Subcutaneous abdominal adipose tissue (tissue), 5 donors: ENCODE measurements around the gene NTM.
"Not testable (repeated sequence)": the region's sequence is repeated elsewhere in the genome, so short reads cannot be mapped to it uniquely, and the experiment has no call there.

Experiments
- H3K27ac ChIP-seq: one replicate; pipeline ENCODE4 v1.7.0; 2013; ENCODE audit warnings: low read depth, mild to moderate bottlenecking, inconsistent platforms, low read length, moderate library complexity
- H3K27me3 ChIP-seq, 5 donors: one replicate each; pipeline ENCODE4 v1.7.0; 2013; ENCODE audit warnings: low read length in 5 of 5, inconsistent platforms in 1 of 5; ENCODE audit not compliant: control insufficient read depth in 5 of 5, insufficient read depth in 4 of 5
- H3K36me3 ChIP-seq, 5 donors: one replicate each; pipeline ENCODE4 v1.7.0; 2013; ENCODE audit warnings: low read length in 5 of 5; ENCODE audit not compliant: control insufficient read depth in 5 of 5, insufficient read depth in 5 of 5
- H3K4me1 ChIP-seq, 5 donors: one replicate each; pipeline ENCODE4 v1.7.0; 2013; ENCODE audit warnings: low read length in 5 of 5, mild to moderate bottlenecking in 3 of 5, moderate library complexity in 1 of 5; ENCODE audit not compliant: control insufficient read depth in 5 of 5, insufficient read depth in 5 of 5
- H3K4me3 ChIP-seq, 5 donors: one replicate each; pipeline ENCODE4 v1.7.0; 2013; ENCODE audit warnings: low read length in 5 of 5, low read depth in 1 of 5
- H3K9ac ChIP-seq, 5 donors: one replicate each; pipeline ENCODE4 v1.7.0; 2013; ENCODE audit warnings: low read length in 5 of 5, mild to moderate bottlenecking in 4 of 5, moderate library complexity in 3 of 5
- H3K9me3 ChIP-seq, 5 donors: one replicate each; pipeline ENCODE4 v1.7.0; 2013; ENCODE audit warnings: low read length in 5 of 5; ENCODE audit not compliant: control insufficient read depth in 5 of 5
- donor health status: healthy.
- donor health status: healthy.
- donor health status: healthy.
- donor health status: healthy.
- donor health status: healthy.

Gene NTM

DNA sequence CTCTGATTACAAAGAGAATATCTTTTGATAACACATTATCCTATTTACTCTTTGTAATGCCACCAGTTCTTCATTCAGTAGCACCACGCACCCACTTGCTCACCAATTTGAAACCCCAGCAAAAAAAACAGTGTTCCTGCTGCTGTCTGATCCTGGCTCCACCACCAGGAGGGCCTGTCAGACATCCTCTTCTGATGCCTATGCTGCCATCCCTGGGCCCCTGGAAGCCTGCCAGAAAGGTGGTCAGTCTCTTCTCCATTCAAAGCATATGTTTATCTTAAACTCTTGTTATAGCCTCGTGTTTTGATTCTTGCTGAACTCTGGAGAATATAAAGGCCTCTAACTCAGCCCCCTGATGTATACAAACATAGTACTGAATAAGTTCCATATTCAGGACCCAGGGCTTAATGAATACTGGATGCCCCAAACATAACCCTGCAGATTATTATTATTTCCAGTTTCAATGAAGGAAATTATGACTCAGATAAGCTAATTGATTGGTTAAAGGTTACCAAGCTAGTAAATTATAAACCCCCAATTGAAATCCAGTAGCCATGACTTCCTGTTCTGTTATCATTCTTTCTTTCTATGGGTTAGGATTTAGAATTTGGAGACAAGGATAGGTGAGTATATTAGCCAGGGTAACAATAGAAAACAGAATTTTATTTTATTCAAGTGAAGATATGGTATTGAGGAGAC, 116.7 kb downstream of the NTM start:
- H3K27me3 ChIP-seq, result no peaks in the 10 kb centered on the region
- H3K9ac ChIP-seq, result no peak overlapping the region
- H3K4me3 ChIP-seq, result no peak overlapping the region
- no peaks in the 10 kb centered on the region for H3K9me3 ChIP-seq
- H3K27ac ChIP-seq, result no peak overlapping the region
- peaks cover 2 to 37% (median 14%) of the 10 kb centered on the region in 5 donors for H3K4me1 ChIP-seq
- H3K36me3 ChIP-seq, result no peaks in the 10 kb centered on the region

DNA sequence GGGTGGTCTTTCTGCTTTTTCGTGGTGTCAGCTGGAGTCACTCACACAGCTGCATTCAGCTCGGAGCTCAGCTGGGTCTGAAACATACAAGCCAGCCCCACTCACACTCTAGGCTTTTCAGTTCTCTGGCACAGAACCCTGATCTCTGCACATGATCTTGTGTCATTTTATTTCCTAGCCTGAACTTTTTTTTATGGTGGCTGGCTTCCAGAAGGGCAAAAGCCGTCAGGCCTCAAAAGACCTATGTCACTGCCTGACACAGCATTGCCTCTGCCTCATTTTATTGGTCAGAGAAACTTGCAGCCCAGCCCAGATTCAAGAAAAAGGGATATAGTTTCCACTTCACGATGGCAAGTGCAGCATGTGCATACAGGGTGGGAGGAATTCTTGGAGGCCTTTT, 117.8 kb downstream of the NTM start:
- H3K27ac ChIP-seq, result no peak overlapping the region

DNA sequence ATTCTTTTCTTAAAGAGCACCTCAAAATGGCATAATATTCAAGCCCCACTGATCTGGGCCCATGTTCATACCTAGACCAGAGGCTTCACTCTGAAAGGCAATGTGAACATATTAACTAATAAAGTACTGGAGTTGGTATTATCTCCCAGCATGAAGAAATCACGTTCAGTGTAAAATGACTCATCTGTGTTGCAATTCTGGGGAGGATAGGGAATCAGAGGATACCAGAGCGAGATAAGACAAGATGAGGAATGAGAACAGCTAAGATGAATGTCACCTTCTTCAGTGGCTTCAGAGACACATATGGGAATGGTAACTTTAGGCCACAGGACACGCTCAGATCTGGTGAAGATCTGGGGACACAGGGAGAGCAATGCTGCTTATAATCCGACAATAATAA, 121.1 kb downstream of the NTM start:
- H3K4me3 ChIP-seq, result no peak overlapping the region
- H3K4me1 ChIP-seq, result peaks cover 2 to 44% (median 24%) of the 10 kb centered on the region in 5 donors
- no peak overlapping the region for H3K9ac ChIP-seq
- H3K27ac ChIP-seq, result no peak overlapping the region
- no peaks in the 10 kb centered on the region for H3K36me3 ChIP-seq
- no peaks in the 10 kb centered on the region for H3K27me3 ChIP-seq
- H3K9me3 ChIP-seq, result no peaks in the 10 kb centered on the region

More for the DNA sequence above, 117.8 kb downstream of the NTM start:
- no peaks in the 10 kb centered on the region for H3K27me3 ChIP-seq
- no peak overlapping the region for H3K4me3 ChIP-seq
- peak overlapping the region in 2 of 5 donors; percentile 40 to 57 for H3K9ac ChIP-seq
- peaks cover 2 to 37% (median 14%) of the 10 kb centered on the region in 5 donors for H3K4me1 ChIP-seq
- H3K9me3 ChIP-seq, result no peaks in the 10 kb centered on the region
- H3K36me3 ChIP-seq, result no peaks in the 10 kb centered on the region

DNA sequence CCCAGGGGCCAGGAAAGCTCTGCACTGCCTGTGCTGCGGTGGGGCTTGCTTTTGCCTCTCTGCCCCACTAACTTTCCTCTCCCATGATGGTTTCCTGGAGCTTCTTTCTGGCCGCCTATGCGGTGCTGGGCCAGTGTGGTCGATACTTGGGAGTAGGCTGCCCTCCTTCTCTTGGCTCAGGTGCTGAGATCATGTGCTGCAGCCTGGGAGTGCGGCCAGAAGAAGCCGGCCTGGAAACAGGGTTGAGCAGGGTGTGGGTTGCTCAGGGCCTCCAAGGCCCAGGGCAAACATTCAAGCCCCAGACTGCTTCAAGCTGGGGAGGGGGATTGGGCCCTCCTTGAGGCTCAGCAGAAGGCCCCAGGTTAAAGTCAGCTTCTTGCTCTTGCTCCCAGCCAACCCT, 125.0 kb downstream of the NTM start:
- Histone ChIP-seq H3K9ac (no peak overlapping the region), H3K4me3 (peak overlapping the region in 2 of 5 donors; percentile 23 to 41), H3K27ac (no peak overlapping the region), H3K9me3 (no peaks in the 10 kb centered on the region), H3K27me3 (no peaks in the 10 kb centered on the region), H3K36me3 (no peaks in the 10 kb centered on the region), H3K4me1 (peaks cover 0 to 23% (median 10%) of the 10 kb centered on the region in 5 donors)

DNA sequence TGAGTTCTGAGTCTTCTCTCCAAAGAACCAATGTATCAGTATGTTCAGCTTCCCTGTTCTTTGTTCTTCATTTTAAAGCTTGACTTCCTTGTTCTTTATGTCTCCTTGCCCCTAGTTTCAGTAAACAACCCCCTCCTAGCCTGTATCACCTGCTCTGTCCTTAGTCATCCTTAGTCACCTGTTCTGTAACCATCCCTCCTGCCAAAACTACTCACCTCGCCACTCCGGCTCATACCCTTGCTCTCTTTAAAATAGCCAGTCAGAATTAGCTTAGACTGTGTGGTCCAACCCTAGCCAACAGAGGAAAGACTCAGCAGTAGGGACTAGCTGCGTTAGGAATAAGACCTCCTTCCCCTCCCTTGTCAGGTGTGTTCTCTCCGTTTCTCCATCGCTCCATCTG, 127.3 kb downstream of the NTM start:
- peaks cover 0 to 13% (median 9%) of the 10 kb centered on the region in 5 donors for H3K4me1 ChIP-seq
- not testable (repeated sequence) for H3K36me3 ChIP-seq, H3K27ac ChIP-seq, H3K9ac ChIP-seq, H3K4me3 ChIP-seq, H3K27me3 ChIP-seq, H3K9me3 ChIP-seq

DNA sequence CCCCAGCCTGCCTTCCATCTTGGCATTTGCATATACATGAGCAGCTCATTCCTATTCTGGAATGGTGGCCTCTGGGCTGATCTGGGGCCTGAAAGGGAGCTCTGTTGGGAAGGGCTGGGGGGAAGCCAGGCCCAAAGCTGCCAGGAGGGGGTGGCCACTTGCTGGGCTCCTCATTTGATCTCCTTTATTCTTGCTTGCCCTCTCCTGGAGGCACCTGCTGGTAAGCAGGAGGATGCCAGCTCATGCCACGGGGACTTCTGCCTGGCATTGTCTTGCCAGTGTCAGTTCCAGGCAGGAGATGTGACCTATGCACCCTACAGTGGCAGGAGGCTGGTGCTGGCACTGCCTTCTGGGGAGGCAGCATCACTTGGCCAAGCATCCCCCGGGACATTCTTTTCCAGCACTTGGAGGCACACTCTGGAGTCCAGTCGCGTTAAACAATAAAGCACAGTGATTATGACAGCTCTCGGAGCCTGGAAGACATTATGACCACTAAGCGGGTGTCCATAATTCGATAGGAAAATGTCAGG, 128.3 kb downstream of the NTM start:
- Histone ChIP-seq H3K4me3 (no peak overlapping the region), H3K36me3 (no peaks in the 10 kb centered on the region), H3K9me3 (no peaks in the 10 kb centered on the region), H3K27me3 (no peaks in the 10 kb centered on the region), H3K27ac (no peak overlapping the region), H3K9ac (no peak overlapping the region), H3K4me1 (peaks cover 0 to 13% (median 9%) of the 10 kb centered on the region in 5 donors)

DNA sequence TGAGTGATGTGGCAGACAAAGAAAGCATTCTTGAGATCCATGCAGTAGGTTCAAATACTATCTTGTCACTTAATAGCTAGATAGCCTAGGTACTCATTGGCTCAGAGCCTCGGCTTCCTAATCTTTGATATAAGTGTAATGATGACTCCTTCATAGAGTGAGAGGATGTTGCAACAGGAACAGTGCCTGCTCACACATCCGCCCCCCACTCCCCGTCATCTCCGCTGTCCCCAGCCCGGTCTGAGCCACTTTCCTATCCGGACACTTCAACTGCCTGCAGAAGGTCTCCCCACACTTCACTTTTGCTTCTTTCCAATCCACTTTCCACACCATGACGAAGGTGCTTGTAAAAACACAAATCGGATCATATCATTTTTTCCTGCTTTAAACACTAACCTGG, 128.8 kb downstream of the NTM start:
- Histone ChIP-seq H3K9ac (no peak overlapping the region), H3K36me3 (no peaks in the 10 kb centered on the region), H3K4me1 (peaks cover 0 to 13% (median 9%) of the 10 kb centered on the region in 5 donors), H3K9me3 (no peaks in the 10 kb centered on the region), H3K27ac (no peak overlapping the region), H3K27me3 (no peaks in the 10 kb centered on the region), H3K4me3 (no peak overlapping the region)

DNA sequence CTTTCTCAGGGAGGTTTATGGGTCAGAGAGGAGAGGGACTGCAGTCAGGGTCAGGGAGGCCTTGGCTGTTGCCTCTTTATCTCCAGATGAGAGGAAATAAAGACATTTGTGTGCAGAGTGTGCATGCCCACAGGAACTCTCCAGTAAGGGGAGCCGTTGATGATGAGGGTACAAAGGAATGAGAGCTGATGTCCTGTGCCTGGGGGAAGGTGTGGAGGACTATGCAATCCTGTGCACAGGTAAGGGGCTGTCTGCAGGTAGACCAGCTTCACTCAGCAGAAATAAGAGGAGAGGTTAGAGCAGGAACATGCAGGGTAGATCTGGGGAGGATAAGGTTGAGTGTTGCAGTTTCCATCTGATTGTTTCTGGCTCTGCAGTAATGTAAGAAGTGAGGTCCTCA, 132.6 kb downstream of the NTM start:
- no peak overlapping the region for H3K9ac ChIP-seq
- no peak overlapping the region for H3K4me3 ChIP-seq
- H3K27ac ChIP-seq, result no peak overlapping the region
- no peaks in the 10 kb centered on the region for H3K36me3 ChIP-seq
- H3K4me1 ChIP-seq, result peaks cover 0 to 9% (median 6%) of the 10 kb centered on the region in 5 donors
- peaks cover 0 to 4% (median 0%) of the 10 kb centered on the region in 5 donors for H3K27me3 ChIP-seq
- H3K9me3 ChIP-seq, result no peaks in the 10 kb centered on the region

DNA sequence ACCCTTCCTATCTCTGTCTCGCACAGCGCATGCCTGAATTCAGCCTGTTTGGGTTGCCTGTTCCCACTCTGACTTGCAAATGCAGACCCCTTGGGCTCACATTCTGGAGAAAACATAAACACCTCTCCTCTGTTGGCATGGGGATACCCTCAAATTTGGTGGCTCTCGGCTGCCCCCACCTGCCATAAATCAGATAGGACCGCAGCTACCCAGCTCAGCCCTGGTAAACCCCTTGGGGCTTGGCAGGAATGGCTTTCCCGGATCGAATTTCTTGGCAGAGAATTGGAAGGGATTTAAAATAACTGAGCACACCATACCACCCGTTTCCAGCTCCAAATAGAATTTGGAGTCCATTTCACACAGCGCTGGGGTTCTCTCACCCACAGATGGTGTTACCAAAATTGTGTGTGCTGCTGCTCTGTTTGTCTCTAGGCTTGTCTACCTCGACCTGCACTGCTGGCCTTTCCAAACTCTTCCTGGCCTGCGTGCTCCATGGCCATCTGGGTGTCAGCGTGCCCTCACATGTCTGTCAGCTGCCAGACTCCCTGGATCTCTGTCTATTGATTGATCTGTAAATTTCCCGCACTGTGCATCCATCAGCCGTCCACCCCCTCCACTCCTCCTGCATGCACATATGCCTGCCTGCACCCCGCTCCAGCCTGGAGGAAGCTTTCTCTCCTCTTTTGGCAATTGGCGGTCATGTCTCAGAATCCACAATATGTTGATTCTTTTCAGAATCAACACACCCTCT, 134.0 kb downstream of the NTM start:
- Histone ChIP-seq H3K27me3 (peaks cover 0 to 4% (median 0%) of the 10 kb centered on the region in 5 donors), H3K9me3 (no peaks in the 10 kb centered on the region), H3K27ac (no peak overlapping the region), H3K9ac (no peak overlapping the region), H3K4me1 (peaks cover 0 to 9% (median 6%) of the 10 kb centered on the region in 5 donors), H3K4me3 (peak overlapping the region in 2 of 5 donors; percentile 6 to 34), H3K36me3 (no peaks in the 10 kb centered on the region)

DNA sequence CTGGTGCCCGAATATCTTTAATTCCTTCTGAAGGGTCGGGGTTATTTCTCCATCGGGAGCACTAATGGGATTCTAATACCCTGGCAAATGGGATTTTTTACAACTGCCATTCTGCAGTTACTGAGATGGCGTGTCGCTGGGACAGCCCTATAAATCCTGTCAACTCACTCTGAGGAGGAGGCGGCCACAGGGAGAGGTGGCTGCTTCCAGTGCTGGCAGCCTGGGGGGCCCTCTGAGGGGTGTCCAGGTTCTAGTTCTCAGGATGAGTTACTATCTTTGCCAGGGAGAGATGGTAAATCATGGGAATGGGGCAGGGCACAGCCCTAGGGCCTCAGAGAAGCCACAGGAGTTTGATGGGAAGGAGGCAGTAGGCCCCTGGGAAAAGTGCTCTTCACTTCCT, 135.9 kb downstream of the NTM start:
- Histone ChIP-seq H3K27me3 (peaks cover 0 to 4% (median 0%) of the 10 kb centered on the region in 5 donors), H3K27ac (no peak overlapping the region)

More for the DNA sequence above, 135.9 kb downstream of the NTM start:
- Histone ChIP-seq H3K4me3 (no peak overlapping the region), H3K4me1 (peaks cover 0 to 9% (median 6%) of the 10 kb centered on the region in 5 donors), H3K9ac (no peak overlapping the region), H3K36me3 (no peaks in the 10 kb centered on the region), H3K9me3 (no peaks in the 10 kb centered on the region)
